ENCODE measurements around the gene MLN. TPM values are rescaled to one million over a fixed set of nuclear protein-coding genes. Genes with fewer than 3 reads are reported as not detected.
A peak's percentile ranks its signal among the peaks of the same experiment; 100 is the strongest.

MLN gene
- total RNA-seq, 1 experiment from 2014 or later, result not detected

GRCh38 chr6:33779895-33780294 is 23.9 kb downstream of the MLN start:
- Mint-ChIP-seq H3K4me1 (peaks cover 59 to 61% of the 10 kb centered on the region in 2 experiments), H3K36me3 (ENCODE audit: insufficient read depth in 1 of 3, low read depth in 3 of 3) (peaks cover 50 to 96% (median 93%) of the 10 kb centered on the region in 3 experiments), H3K27ac (peak overlapping the region; percentile 81 to 98 (median 95); a peak in 6 of 7 replicates), H3K4me3 (no peak overlapping the region; a peak in 1 of 5 replicates), H3K9me3 (no peaks in the 10 kb centered on the region), H3K27me3 (ENCODE audit: low read depth) (no peaks in the 10 kb centered on the region)
- H2BK120ac ChIP-seq (ENCODE audit: low read depth, low read length, poor library complexity, severe bottlenecking), result no peak overlapping the region
- H4K91ac ChIP-seq (ENCODE audit: insufficient read length, low read depth, low read length), result peak overlapping the region; percentile 69
- H3K56ac ChIP-seq (ENCODE audit: insufficient read length, low read depth, low read length), result no peak overlapping the region
- H3K23me2 ChIP-seq (ENCODE audit: insufficient read length, low read depth, low read length, poor library complexity, severe bottlenecking), result no peaks in the 10 kb centered on the region
- peak overlapping the region; percentile 64; the same call in 1 of the 2 replicates for H3K14ac ChIP-seq (ENCODE audit: insufficient read depth, low read length)
- H3K4ac ChIP-seq (ENCODE audit: low read depth, low read length), result no peak overlapping the region; the same call in 1 of the 2 replicates
- no peak overlapping the region for H4K5ac ChIP-seq (ENCODE audit: insufficient read length, low read depth, low read length)
- no peak overlapping the region for H3K9ac ChIP-seq (ENCODE audit: extremely low read depth, insufficient read length, low read length)
- H3K79me2 ChIP-seq (ENCODE audit: insufficient read depth, low read length), result peaks cover 2% of the 10 kb centered on the region; the same call in 1 of the 2 replicates
- no peak overlapping the region for H2BK20ac ChIP-seq (ENCODE audit: low read depth, low read length, poor library complexity, severe bottlenecking)
- H3K27ac ChIP-seq (ENCODE audit: insufficient read length, low read depth, low read length), result peak overlapping the region; percentile 37
- peaks cover 3% of the 10 kb centered on the region for H3K79me1 ChIP-seq (ENCODE audit: insufficient read depth, low read depth, low read length, poor library complexity, severe bottlenecking)
- H3K4me1 ChIP-seq (ENCODE audit: insufficient read depth, low read length), result peaks cover 22% of the 10 kb centered on the region; the same call in 1 of the 2 replicates
- H3K4me2 ChIP-seq (ENCODE audit: insufficient read depth, insufficient read length, low read length), result no peak overlapping the region
- H3K27me3 ChIP-seq (ENCODE audit: insufficient read depth, low read length), result no peaks in the 10 kb centered on the region
- H3K23ac ChIP-seq (ENCODE audit: insufficient read length, low read depth, low read length), result no peak overlapping the region
- no peaks in the 10 kb centered on the region for H4K20me1 ChIP-seq (ENCODE audit: control insufficient read depth, insufficient read depth, insufficient read length)
- peak overlapping the region; percentile 61 for H3K18ac ChIP-seq (ENCODE audit: insufficient read length, low read depth, low read length)
- no peak overlapping the region for H3T11ph ChIP-seq (ENCODE audit: low read length)
- no peak overlapping the region for H2BK5ac ChIP-seq (ENCODE audit: insufficient read length, low read length)
- no peak overlapping the region for H2BK15ac ChIP-seq (ENCODE audit: low read depth, low read length)
- DNase-seq, result no peak
- no CpG with 5 or more reads among the region's 14 CpGs for WGBS (ENCODE audit: extremely low coverage, insufficient read length, low lambda C conversion rate)
- H2AK5ac ChIP-seq (ENCODE audit: insufficient read length, low read length), result no peak overlapping the region
- no peak overlapping the region for H4K8ac ChIP-seq (replicated peaks; ENCODE audit: insufficient read length, low read depth, low read length)
- H2AFZ ChIP-seq (ENCODE audit: low read length), result no peak overlapping the region
- TF ChIP-seq CTCF (conservative IDR thresholded peaks at IDR 0.05), result no peak
- H2BK12ac ChIP-seq (ENCODE audit: insufficient read length, low read depth, low read length), result peak overlapping the region; percentile 51
- no peaks in the 10 kb centered on the region for H3K9me3 ChIP-seq (ENCODE audit: control insufficient read depth, low read depth, low read length)

Data from H9 (cell line).